HG03025 (cell line): ENCODE results near the gene POMZP3.
A peak's percentile ranks its signal among the peaks of the same experiment; 100 is the strongest.
"Not testable (repeated sequence)": the region's sequence is repeated elsewhere in the genome, so short reads cannot be mapped to it uniquely, and the experiment has no call there.

Source experiments
- ATAC-seq: cut with Tn5 transposase; IDR thresholded peaks from one replicate; pipeline ENCODE4 v1.9.1; 2021; ENCODE audit warnings: mild to moderate bottlenecking, moderate library complexity; ENCODE audit not compliant: unreplicated experiment, low FRiP score

The POMZP3 gene

GRCh38 chr7:76626989-76627642 lies at the start of gene POMZP3:
TSS of gene POMZP3 (minus strand) at chr7:76627279. CDS start at chr7:76626064, 1,215 bp downstream.
- ATAC-seq = peak; percentile 78

DNA sequence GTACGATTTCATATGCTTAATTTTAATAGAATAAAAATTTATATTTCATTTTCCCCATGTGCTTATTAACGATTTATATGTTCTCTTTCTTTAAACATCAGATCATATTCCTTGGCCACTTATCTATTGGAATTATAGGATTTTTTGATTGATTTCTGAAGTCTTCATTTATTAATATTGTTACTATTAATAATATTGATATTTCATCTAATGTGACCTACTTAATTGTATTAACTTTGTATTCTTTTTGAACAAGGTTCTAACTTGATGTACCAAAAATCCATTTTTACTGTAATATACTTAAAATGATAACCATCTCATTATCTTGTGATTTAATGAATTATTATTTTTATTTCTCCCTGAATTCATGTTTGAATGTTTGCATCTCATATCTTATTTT lies 48.7 kb upstream of the POMZP3 start:
- not testable (repeated sequence) for ATAC-seq

DNA sequence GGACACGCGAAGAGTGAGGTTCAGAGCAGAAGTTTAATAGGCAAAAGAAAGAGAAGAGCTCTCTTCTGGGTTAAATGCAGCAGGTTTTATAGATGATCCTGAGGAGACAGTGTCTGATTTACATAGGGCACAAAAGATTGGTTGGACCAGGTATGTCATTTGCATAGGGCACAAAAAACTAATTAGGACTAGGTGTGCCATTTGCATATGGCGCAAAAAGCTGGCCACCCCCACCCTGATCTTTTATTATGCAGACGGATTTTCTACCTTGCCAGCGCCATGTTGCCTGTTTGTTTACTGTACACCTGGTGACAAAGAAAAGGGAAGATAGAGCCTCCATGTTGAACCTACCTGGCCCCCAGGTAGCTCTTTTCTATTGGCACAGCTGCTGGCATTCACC lies 46.3 kb upstream of the POMZP3 start:
- not testable (repeated sequence) for ATAC-seq

DNA sequence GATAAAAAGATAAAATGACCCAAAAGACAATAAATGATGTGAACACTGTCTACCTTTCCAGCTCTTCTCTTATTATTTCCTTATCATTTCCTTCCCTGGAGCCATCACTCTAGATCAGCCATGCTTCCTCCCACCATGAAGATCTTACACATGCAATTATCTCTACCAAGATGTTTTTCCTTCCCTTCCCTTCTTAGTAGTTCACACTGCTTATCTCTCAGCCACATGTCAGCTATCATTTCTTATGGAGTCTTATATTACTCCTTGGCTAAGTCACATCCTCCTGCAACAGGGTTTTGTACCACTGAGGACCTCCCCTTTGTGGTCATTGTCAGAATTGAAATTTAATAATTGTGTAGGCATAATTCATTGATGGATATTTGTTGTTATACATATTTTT lies 32.1 kb upstream of the POMZP3 start:
- ATAC-seq = not testable (repeated sequence)

GRCh38 chr7:76656425-76656824 lies 29.3 kb upstream of the POMZP3 start:
- not testable (repeated sequence) for ATAC-seq

DNA sequence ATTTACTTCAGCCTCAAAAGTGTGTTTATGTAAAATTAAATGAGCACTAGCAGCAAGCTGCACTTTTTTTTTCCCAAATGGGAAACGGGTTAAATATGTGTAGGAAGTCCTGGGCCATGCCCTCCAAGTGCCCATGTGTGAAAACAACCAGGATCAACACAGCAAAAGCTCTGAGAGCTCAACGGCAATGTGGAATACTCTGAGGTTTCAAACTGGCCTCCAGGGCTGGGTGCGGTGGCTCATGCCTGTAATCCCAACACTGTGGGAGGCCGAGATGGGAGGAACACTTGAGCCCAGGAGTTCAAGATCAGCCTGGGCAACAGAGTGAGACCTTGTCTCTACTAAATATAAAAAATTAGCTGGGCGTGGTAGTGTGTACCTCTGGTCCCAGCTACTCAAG lies 15.5 kb upstream of the POMZP3 start:
- not testable (repeated sequence) for ATAC-seq

GRCh38 chr7:76637061-76637691 lies 10.1 kb upstream of the POMZP3 start:
- not testable (repeated sequence) for ATAC-seq

DNA sequence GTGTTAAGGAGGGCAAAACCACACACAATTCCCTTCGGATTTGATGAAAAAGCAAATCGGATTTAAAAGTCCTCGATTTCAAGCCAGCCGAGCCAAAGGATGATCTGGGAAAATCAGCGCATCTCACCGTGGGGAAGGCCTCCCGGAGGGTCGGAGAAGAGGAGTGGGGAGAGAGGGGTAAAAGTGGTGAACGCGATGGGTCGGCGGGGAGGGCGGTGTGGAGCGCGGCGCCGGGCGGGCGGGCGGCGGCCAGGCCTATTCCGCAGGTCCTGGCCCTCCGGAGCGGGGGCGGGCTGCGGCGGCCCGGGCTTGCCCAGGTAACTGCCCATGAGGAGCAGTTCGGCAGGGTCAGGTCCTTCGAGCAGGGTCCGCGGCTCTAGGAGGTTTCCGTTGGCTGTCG lies 498 bp downstream of the POMZP3 start:
- ATAC-seq = peak; percentile 48

- ATAC-seq = not testable (repeated sequence)
Observed at GRCh38 chr7:76619439-76620190, 7.5 kb downstream of the POMZP3 start.

- not testable (repeated sequence) for ATAC-seq
Observed at GRCh38 chr7:76613783-76614182, 13.3 kb downstream of the POMZP3 start.

DNA sequence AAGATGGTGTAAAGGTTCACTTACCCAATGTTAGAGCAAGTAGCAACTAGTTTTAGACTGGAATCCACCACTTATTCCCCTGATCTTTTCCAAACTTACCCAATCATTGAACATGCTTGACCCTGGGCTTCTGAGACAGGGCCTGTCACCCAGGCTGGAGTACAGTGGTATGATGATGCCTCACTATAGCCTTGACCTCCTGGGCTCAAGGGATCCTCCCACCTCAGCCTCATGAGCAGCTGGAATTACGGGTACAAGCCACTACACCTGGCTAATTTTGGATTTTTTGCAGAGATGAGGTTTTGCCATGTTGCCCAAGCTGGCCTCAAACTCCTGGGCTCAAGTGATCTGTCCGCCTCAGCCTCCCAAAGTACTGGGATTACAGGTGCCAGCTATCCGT lies 14.8 kb downstream of the POMZP3 start:
- ATAC-seq = not testable (repeated sequence)

- not testable (repeated sequence) for ATAC-seq
Observed at GRCh38 chr7:76609864-76610263, 17.2 kb downstream of the POMZP3 start.

- not testable (repeated sequence) for ATAC-seq
Observed at GRCh38 chr7:76608469-76608868, 18.6 kb downstream of the POMZP3 start.

GRCh38 chr7:76606027-76606426 lies 21.1 kb downstream of the POMZP3 start:
- ATAC-seq = peak; percentile 89

DNA sequence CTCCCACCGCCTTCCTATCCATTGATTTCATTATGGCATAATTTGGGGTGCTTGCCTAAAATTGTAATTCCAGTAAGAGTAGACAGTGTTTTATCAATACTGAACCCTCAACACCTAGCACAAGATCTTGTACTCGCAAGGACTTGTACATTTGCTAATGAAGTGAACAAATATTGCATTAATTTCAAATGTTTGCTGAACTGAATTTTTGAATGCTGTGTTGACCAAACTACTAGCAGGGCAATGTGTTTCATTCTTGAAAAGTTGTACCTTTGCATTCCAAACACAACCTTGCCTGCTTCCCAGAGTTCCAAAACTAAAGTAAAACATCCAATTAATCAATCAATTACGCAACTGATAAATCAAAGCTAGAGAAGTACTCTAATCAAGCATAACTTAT lies 26.4 kb downstream of the POMZP3 start:
- ATAC-seq = not testable (repeated sequence)

GRCh38 chr7:76600116-76600482 lies 27.0 kb downstream of the POMZP3 start:
- not testable (repeated sequence) for ATAC-seq

DNA sequence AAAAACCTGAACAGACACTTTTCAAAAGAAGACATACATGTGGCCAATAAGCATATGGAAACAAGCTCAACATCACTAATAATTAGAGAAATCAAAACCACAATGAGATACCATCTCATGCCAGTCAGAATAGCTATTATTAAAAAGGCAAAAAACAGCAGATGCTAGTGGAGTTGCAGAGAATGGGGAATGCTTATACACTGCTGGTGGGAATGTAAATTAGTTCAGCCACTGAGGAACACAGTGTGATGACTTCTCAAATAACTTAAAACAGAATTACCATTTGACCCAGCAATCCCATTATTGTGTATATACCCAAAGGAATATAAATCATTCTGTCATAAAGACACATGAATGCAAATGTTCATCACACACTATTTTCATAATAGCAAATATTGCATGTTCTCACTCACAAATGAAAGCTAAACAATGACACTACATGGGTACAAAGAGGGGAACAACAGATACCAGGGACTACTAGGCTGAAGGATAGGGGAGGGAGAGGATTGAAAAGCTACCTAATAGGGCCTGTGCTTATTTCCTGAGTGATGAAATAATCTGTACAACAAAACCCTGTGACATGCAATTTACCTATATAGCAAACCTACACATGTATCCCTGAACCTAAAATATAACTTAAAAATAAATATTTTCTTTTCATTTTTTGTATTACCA lies 28.4 kb downstream of the POMZP3 start:
- ATAC-seq = not testable (repeated sequence)

- not testable (repeated sequence) for ATAC-seq
Observed at GRCh38 chr7:76597288-76597687, 29.8 kb downstream of the POMZP3 start.

- ATAC-seq = not testable (repeated sequence)
Observed at GRCh38 chr7:76592694-76593093, 34.4 kb downstream of the POMZP3 start.

- peak; percentile 65 for ATAC-seq
Observed at GRCh38 chr7:76591602-76592304, 35.3 kb downstream of the POMZP3 start.
